ENCODE data around the gene MARCKS. TPM values are rescaled to one million over a fixed set of nuclear protein-coding genes. Genes with fewer than 3 reads are reported as not detected.

MARCKS gene
- polyA plus RNA-seq, 1 experiment = 127 TPM

DNA sequence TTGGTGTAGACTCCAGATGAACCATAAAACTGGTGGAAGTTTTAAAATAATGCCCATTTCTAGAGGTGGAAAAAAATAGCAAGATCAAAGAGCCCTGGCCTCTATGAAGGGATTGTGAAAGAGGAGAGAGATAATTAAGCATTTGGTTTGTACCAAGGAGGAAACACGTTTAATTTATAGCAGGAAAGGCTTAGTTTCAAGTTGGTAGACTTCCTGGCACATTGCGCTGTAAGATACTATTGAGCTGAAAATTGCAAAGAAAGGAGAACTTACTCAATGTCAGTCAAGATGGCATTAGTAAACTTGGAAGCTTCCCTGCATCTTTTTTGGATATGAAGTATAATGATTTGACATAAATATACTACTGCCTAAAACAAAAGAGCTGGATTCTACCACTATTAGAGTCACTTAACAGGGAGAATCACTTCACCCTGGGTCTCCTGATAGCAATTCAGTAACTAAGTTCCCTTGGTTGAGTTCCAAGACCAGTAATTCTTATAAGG, 24.4 kb downstream of the MARCKS start:
- TF ChIP-seq, protein P1, sequence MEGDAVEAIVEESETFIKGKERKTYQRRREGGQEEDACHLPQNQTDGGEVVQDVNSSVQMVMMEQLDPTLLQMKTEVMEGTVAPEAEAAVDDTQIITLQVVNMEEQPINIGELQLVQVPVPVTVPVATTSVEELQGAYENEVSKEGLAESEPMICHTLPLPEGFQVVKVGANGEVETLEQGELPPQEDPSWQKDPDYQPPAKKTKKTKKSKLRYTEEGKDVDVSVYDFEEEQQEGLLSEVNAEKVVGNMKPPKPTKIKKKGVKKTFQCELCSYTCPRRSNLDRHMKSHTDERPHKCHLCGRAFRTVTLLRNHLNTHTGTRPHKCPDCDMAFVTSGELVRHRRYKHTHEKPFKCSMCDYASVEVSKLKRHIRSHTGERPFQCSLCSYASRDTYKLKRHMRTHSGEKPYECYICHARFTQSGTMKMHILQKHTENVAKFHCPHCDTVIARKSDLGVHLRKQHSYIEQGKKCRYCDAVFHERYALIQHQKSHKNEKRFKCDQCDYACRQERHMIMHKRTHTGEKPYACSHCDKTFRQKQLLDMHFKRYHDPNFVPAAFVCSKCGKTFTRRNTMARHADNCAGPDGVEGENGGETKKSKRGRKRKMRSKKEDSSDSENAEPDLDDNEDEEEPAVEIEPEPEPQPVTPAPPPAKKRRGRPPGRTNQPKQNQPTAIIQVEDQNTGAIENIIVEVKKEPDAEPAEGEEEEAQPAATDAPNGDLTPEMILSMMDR (IDR thresholded peaks at IDR 0.05; ENCODE audit: low read depth, low read length) = no peak
- Histone ChIP-seq H3K27ac (ENCODE audit: low read depth, low read length) (no peak overlapping the region), H3K27me3 (ENCODE audit: control insufficient read depth, insufficient read depth, low read length) (no peaks in the 10 kb centered on the region), H3K9me3 (ENCODE audit: control insufficient read depth, insufficient read depth, low read length) (no peaks in the 10 kb centered on the region), H3K4me3 (ENCODE audit: low read depth, low read length) (no peak overlapping the region)
- DNase-seq (ENCODE audit: low read depth, low spot score) = no peak
- POLR2A ChIA-PET = no interaction called here
- CTCF ChIA-PET = interaction anchor here (1.0 kb wide), 1 partner anchor 22 kb away, joined by 5 read pairs; no protein-coding TSS in a partner anchor

DNA sequence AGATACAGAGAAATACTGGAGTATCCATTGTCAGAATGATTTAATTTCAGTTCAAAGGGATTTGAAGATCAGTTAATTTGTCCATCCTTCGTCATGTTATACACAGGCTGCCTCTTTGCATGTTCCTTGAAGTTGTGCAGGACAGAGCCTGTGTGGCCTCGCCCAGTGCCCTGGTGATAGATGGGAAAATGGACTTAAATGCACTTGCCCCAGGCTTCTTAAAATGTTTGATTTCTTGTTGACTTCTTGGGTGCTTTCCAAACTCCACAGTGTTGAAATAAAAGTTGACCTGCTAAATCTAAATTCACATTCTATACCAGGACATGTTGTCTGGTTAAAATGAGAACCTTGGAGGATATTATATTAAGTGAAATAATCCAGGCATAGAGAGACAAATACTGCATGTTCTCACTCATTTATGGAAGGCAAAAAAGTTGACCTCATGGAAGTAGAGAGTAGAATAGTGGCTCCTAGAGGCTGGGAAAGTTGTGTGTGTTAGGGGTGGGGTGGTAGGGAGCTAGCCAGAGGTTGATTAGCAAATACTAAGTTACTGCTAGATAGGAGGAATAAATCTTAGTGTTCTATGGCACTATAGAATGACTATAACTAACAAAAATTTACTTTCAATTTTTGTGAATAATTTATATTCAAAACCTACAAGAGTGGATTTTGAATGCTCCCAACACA, 25.3 kb downstream of the MARCKS start:
- POLR2A ChIA-PET = no interaction called here
- Histone ChIP-seq H3K27me3 (ENCODE audit: control insufficient read depth, insufficient read depth, low read length) (no peaks in the 10 kb centered on the region), H3K27ac (ENCODE audit: low read depth, low read length) (no peak overlapping the region), H3K4me3 (ENCODE audit: low read depth, low read length) (no peak overlapping the region), H3K9me3 (ENCODE audit: control insufficient read depth, insufficient read depth, low read length) (no peaks in the 10 kb centered on the region)
- no peak for DNase-seq (ENCODE audit: low read depth, low spot score)
- TF ChIP-seq, protein P1 (IDR thresholded peaks at IDR 0.05; ENCODE audit: low read depth, low read length) = no peak
- CTCF ChIA-PET = no interaction called here

DNA sequence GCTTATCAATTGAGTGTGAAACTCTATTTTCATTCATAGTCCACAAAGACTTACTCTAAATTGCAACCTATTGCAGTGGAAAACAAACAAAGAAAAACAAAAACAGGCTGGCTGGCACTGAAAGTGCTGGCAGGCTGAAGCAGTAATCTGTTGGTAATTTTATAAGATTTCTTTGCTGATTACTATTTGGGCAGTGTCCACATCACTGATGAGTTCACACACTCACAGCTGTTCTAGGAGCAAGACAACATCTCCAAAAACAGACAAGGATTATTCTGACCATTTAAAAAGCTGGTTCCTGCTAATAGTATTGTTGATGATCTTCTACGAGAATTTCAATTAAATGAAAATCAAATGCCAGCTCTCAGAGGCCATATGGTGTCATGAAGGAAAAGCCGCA, 26.9 kb downstream of the MARCKS start:
- H3K27ac ChIP-seq (ENCODE audit: low read depth, low read length) = no peak overlapping the region
- no peaks in the 10 kb centered on the region for H3K27me3 ChIP-seq (ENCODE audit: control insufficient read depth, insufficient read depth, low read length)
- ChIA-PET CTCF (interaction anchor here (1.5 kb wide), 1 partner anchor 577 kb away, joined by 3 read pairs; no protein-coding TSS in a partner anchor), POLR2A (no interaction called here)
- no peak overlapping the region for H3K4me3 ChIP-seq (ENCODE audit: low read depth, low read length)
- no peaks in the 10 kb centered on the region for H3K9me3 ChIP-seq (ENCODE audit: control insufficient read depth, insufficient read depth, low read length)
- DNase-seq (ENCODE audit: low read depth, low spot score) = no peak
- TF ChIP-seq, protein P1 (IDR thresholded peaks at IDR 0.05; ENCODE audit: low read depth, low read length) = no peak

DNA sequence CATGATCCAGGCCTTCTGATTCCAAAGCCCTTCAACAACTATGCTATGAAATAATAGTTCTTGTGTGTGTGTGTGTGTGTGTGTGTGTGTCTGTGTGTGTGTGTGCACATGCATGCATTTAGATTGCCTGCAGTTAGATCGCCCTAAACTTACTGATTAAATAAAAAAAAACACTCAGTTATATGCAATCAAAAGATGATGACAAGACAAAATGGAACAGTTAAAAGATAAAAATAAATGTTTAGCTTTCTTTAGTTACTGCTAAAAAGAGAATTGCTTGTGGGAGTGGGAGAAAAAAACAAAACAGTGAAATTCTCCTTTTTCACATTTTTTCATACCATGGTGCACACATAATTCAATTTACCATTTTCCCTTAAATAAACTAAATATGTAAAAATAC, 29.4 kb downstream of the MARCKS start:
- Histone ChIP-seq H3K27me3 (ENCODE audit: control insufficient read depth, insufficient read depth, low read length) (no peaks in the 10 kb centered on the region), H3K9me3 (ENCODE audit: control insufficient read depth, insufficient read depth, low read length) (no peaks in the 10 kb centered on the region), H3K27ac (ENCODE audit: low read depth, low read length) (no peak overlapping the region), H3K4me3 (ENCODE audit: low read depth, low read length) (no peak overlapping the region)
- POLR2A ChIA-PET = no interaction called here
- TF ChIP-seq, protein P1 (IDR thresholded peaks at IDR 0.05; ENCODE audit: low read depth, low read length) = no peak
- CTCF ChIA-PET = no interaction called here
- no peak for DNase-seq (ENCODE audit: low read depth, low spot score)

DNA sequence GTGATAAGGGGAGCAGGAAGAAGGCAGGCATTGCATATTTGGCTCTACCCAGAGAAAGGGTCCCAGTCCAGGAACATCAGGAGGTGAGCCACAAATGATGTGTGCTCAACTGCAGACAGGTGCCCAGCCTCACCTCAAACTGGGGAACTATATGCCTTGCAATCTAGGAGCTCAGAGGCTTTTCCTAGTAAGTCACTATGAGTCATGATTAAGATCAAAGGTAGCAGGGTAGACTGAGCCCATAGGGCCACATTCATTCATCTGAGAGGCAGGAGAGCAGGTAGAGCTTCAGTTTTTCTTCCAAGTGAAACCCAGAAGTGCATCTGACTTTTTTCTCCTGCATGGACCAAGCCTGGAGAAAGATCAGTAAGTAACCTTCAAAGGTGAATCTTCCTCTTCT, 31.3 kb downstream of the MARCKS start:
- TF ChIP-seq, protein P1 (IDR thresholded peaks at IDR 0.05; ENCODE audit: low read depth, low read length) = no peak
- Histone ChIP-seq H3K9me3 (ENCODE audit: control insufficient read depth, insufficient read depth, low read length) (no peaks in the 10 kb centered on the region), H3K27me3 (ENCODE audit: control insufficient read depth, insufficient read depth, low read length) (no peaks in the 10 kb centered on the region), H3K27ac (ENCODE audit: low read depth, low read length) (no peak overlapping the region), H3K4me3 (ENCODE audit: low read depth, low read length) (no peak overlapping the region)
- ChIA-PET CTCF (interaction anchor here (1.2 to 2.9 kb wide), 2 partner anchors 9 to 20 kb away, joined by 4 to 13 read pairs; no protein-coding TSS in a partner anchor), POLR2A (no interaction called here)
- no peak for DNase-seq (ENCODE audit: low read depth, low spot score)
